Endothelial cell of umbilical vein (primary cell): ENCODE measurements around the gene THAP11. TPM values are rescaled to one million over a fixed set of nuclear protein-coding genes. Genes with fewer than 3 reads are reported as not detected.

Source experiments
- BruUV-seq: library from RNA; stranded (reverse); fragments of 400-500 nt; replicated peaks from 2 replicates; lab custom pipeline; 2021; lab: Mats Ljungman, UMichigan
- CTCF ChIA-PET: fragments of 300-600, 350-600 bp; sonication (Branson Sonifier 250); formaldehyde crosslinking; loops from one replicate; lab custom pipeline; 2021; ENCODE audit warnings: antibody characterized with exemption, inconsistent platforms; lab: Charles Lee
- POLR2A ChIA-PET: fragments of 300-600, 350-600 bp; sonication (Branson Sonifier 250); formaldehyde crosslinking; loops from one replicate; lab custom pipeline; 2021; ENCODE audit warnings: antibody characterized with exemption, inconsistent platforms; lab: Charles Lee
- DNase-seq: peaks from one replicate; pipeline ENCODE4 v3.0.0-alpha.2; 2011; ENCODE audit warnings: low read depth, low spot score
- FAIRE-seq: peaks from 2 replicates; lab custom pipeline; 2011; peaks lifted over from hg19 to GRCh38; lab: Jason Lieb, UNC
- H2AFZ ChIP-seq: 2 replicates; pipeline ENCODE4 v1.6.0; 2012; ENCODE audit warnings: low read depth, low read length, control low read depth, inconsistent platforms
- H3K27ac ChIP-seq: 2 replicates; pipeline ENCODE4 v1.5.1; 2011; ENCODE audit warnings: low read depth, mild to moderate bottlenecking, control low read depth, low read length, moderate library complexity; ENCODE audit not compliant: insufficient read depth
- H3K27me3 ChIP-seq, 2 experiments: 2 replicates each; pipeline versions ENCODE4 v1.6.0 to v1.6.1; 2011; ENCODE audit warnings: low read length in 2 of 2, mixed read lengths in 1 of 2; ENCODE audit not compliant: control insufficient read depth in 2 of 2, insufficient read depth in 2 of 2
- H3K36me3 ChIP-seq, 2 experiments: 2 replicates in 1 of 2; 3 replicates in 1 of 2; pipeline ENCODE4 v1.5.1; 2011; ENCODE audit warnings: low read length in 2 of 2, mild to moderate bottlenecking in 1 of 2, moderate library complexity in 1 of 2; ENCODE audit not compliant: control insufficient read depth in 2 of 2, insufficient read depth in 2 of 2; ENCODE audit errors: extremely low read depth in 1 of 2
- H3K4me1 ChIP-seq: 3 replicates; pipeline ENCODE4 v1.5.1; 2011; ENCODE audit warnings: mild to moderate bottlenecking, low read length; ENCODE audit not compliant: control insufficient read depth, insufficient read depth; ENCODE audit errors: extremely low read depth
- H3K4me2 ChIP-seq: 2 replicates; pipeline ENCODE4 v1.6.1; 2011; ENCODE audit warnings: low read length, control low read depth, mixed read lengths; ENCODE audit not compliant: insufficient read depth
- H3K4me3 ChIP-seq, 3 experiments: fragments of 200-600 bp in 1 of 3; sonication (generic), shearing (Covaris generic) in 1 of 3; replicated peaks in 1 of 3; 2 replicates each; pipeline ENCODE4 v1.5.1; 2011 to 2016; ENCODE audit warnings: control low read depth in 3 of 3, low read length in 3 of 3, mild to moderate bottlenecking in 2 of 3, inconsistent platforms in 1 of 3, low read depth in 1 of 3, moderate library complexity in 1 of 3; ENCODE audit not compliant: insufficient read depth in 1 of 3
- H3K79me2 ChIP-seq: 2 replicates; pipeline ENCODE4 v1.6.0; 2012; ENCODE audit warnings: low read length, inconsistent platforms; ENCODE audit not compliant: control insufficient read depth, insufficient read depth
- H3K9ac ChIP-seq: replicated peaks from 2 replicates; pipeline ENCODE3; 2011; ENCODE audit warnings: low read length, control low read depth; ENCODE audit not compliant: insufficient read depth; ENCODE audit errors: extremely low read depth
- H3K9me1 ChIP-seq: replicated peaks from 3 replicates; pipeline ENCODE4 v1.6.0; 2011; ENCODE audit warnings: mild to moderate bottlenecking, low read length; ENCODE audit not compliant: control insufficient read depth, insufficient read depth; ENCODE audit errors: extremely low read depth
- H3K9me3 ChIP-seq: replicated peaks from 2 replicates; pipeline ENCODE4 v1.5.1; 2012; ENCODE audit warnings: low read length, inconsistent platforms; ENCODE audit not compliant: control insufficient read depth, insufficient read depth
- H4K20me1 ChIP-seq: replicated peaks from 2 replicates; pipeline ENCODE3; 2011; ENCODE audit warnings: mild to moderate bottlenecking, low read length; ENCODE audit not compliant: control insufficient read depth, insufficient read depth; ENCODE audit errors: extremely low read depth
- EZH2 ChIP-seq: IDR thresholded peaks from 2 replicates; pipeline ENCODE4 v1.6.1; 2012; ENCODE audit warnings: borderline replicate concordance, low read depth, mild to moderate bottlenecking, moderate library complexity, low read length, inconsistent platforms; ENCODE audit not compliant: severe bottlenecking
- FOS ChIP-seq: IDR thresholded peaks from 2 replicates; pipeline ENCODE4 v1.6.1; 2011; ENCODE audit warnings: mild to moderate bottlenecking, low read length, moderate library complexity, borderline replicate concordance; ENCODE audit not compliant: insufficient read depth
- GATA2 ChIP-seq: IDR thresholded peaks from 2 replicates; pipeline ENCODE4 v1.7.0; 2011; ENCODE audit warnings: low read depth, mild to moderate bottlenecking, moderate library complexity, mixed read lengths, low read length; ENCODE audit not compliant: insufficient read length, insufficient read depth
- JUN ChIP-seq: IDR thresholded peaks from 2 replicates; pipeline ENCODE4 v1.6.1; 2011; ENCODE audit warnings: borderline replicate concordance, low read depth; ENCODE audit not compliant: insufficient read length, insufficient read depth
- MYC ChIP-seq: IDR thresholded peaks from one replicate; pipeline ENCODE4 v1.6.1; 2011; ENCODE audit warnings: mild to moderate bottlenecking, low read depth, low read length
- POLR2A ChIP-seq: IDR thresholded peaks from 2 replicates; pipeline ENCODE4 v1.6.1; 2012; ENCODE audit warnings: low read depth, mild to moderate bottlenecking, control low read depth, low read length
- POLR2AphosphoS5 ChIP-seq: IDR thresholded peaks from 2 replicates; pipeline ENCODE4 v1.6.1; 2012; ENCODE audit warnings: low read depth, mild to moderate bottlenecking, control low read depth, low read length, moderate library complexity; ENCODE audit not compliant: insufficient read depth
- dilution Hi-C: fragments of 300-500 bp; cut with MboI; formaldehyde crosslinking; loops from one replicate; pipeline ENCODE4 v1.15.0; 2019; ENCODE audit warnings: low sequenced_read_pairs; ENCODE audit not compliant: extremely low pct_ligation_motif_present
- intact Hi-C: fragments of 100-400 bp; cut with micrococcal nuclease; formaldehyde crosslinking; loops from one replicate; pipeline ENCODE4 v1.10.0; 2022
- polyA plus RNA-seq, 4 experiments: library from polyadenylated mRNA; depleted of rRNA in 3 of 4; stranded (reverse) in 3 of 4; unstranded in 1 of 4; fragments of >200 nt; gene quantifications; 2 replicates each; pipeline versions ENCODE4 v1.2.1 to v1.2.3, GENCODE V29; 2011 to 2012; ENCODE audit warnings: missing spikeins in 1 of 4
- total RNA-seq: library from RNA; stranded (reverse); gene quantifications from 2 replicates; pipeline ENCODE4 v1.2.3, GENCODE V29; 2021
- TF ChIP-seq, protein P1 (sequence below): IDR thresholded peaks from 2 replicates; pipeline ENCODE4 v1.6.1; 2011; ENCODE audit not compliant: insufficient read depth, insufficient read length
- TF ChIP-seq, protein P2 (sequence below), 2 donors: IDR thresholded peaks; 1 replicate in 1 of 2; 2 replicates in 1 of 2; pipeline ENCODE4 v1.5.1; 2011; ENCODE audit warnings: low read length in 2 of 2, mild to moderate bottlenecking in 2 of 2, moderate library complexity in 2 of 2, control low read depth in 1 of 2, inconsistent platforms in 1 of 2, low read depth in 1 of 2; ENCODE audit not compliant: insufficient read depth in 1 of 2; ENCODE audit errors: extremely low read depth in 1 of 2

Gene THAP11
- total and polyA plus RNA-seq, 2 donors (not counting 3 experiments of a cell fraction or from before 2014, with no cell fraction given), result 24.0 to 25.9 TPM

DNA sequence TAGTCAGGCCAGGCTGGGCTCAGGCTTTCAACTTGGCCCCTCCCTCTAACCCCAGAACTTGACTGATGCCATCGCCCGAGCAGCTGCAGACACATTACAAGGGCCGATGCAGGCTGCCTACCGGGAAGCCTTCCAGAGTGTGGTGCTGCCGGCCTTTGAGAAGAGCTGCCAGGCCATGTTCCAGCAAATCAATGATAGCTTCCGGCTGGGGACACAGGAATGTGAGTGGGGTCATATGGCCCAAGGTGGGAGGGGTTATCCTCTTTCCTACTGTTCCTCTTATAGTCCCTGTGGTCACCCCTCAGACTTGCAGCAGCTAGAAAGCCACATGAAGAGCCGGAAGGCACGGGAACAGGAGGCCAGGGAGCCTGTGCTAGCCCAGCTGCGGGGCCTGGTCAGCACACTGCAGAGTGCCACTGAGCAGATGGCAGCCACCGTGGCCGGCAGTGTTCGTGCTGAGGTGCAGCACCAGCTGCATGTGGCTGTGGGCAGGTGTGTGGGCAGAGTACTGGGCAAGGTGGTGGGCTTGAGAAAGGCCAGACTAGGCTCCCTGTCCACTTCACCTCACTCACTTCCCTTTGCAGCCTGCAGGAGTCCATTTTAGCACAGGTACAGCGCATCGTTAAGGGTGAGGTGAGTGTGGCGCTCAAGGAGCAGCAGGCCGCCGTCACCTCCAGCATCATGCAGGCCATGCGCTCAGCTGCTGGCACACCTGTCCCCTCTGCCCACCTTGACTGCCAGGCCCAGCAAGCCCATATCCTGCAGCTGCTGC lies 40.4 kb downstream of the THAP11 start:
- Histone ChIP-seq H3K9ac (no peak overlapping the region), H2AFZ (no peak overlapping the region), H3K27me3 (no peaks in the 10 kb centered on the region), H3K4me3 (no peak overlapping the region), H3K27ac (no peak overlapping the region), H3K9me1 (no peaks in the 10 kb centered on the region), H3K36me3 (peaks cover 14 to 83% of the 10 kb centered on the region in 2 experiments), H4K20me1 (no peaks in the 10 kb centered on the region), H3K9me3 (no peaks in the 10 kb centered on the region), H3K79me2 (no peaks in the 10 kb centered on the region), H3K4me2 (no peak overlapping the region), H3K4me1 (no peaks in the 10 kb centered on the region)
- no TSS peak for BruUV-seq
- DNase-seq (no peak), FAIRE-seq (no peak)
- dilution Hi-C loops (no loop called here), intact Hi-C loops (loop anchor here (1.0 to 5.0 kb wide), 3 partner anchors 46 to 180 kb away; no protein-coding TSS in a partner anchor)
- CTCF ChIA-PET, result interaction anchor here (0.7 to 5.4 kb wide), 19 partner anchors 8 to 361 kb away, joined by 3 to 106 read pairs (median 13); partner anchors contain the start of genes CTRL, EDC4, PSKH1 and PSMB10
- POLR2A ChIA-PET, result interaction anchor here (0.6 kb wide), 1 partner anchor 11 kb away, joined by 3 read pairs; the partner anchor contains the start of gene PSKH1
- TF ChIP-seq, protein P1, sequence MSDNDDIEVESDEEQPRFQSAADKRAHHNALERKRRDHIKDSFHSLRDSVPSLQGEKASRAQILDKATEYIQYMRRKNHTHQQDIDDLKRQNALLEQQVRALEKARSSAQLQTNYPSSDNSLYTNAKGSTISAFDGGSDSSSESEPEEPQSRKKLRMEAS, result no peak
- TF ChIP-seq JUN, result no peak
- TF ChIP-seq EZH2, result no peak
- no peak for TF ChIP-seq POLR2A
- TF ChIP-seq MYC, result no peak
- TF ChIP-seq, protein P2, sequence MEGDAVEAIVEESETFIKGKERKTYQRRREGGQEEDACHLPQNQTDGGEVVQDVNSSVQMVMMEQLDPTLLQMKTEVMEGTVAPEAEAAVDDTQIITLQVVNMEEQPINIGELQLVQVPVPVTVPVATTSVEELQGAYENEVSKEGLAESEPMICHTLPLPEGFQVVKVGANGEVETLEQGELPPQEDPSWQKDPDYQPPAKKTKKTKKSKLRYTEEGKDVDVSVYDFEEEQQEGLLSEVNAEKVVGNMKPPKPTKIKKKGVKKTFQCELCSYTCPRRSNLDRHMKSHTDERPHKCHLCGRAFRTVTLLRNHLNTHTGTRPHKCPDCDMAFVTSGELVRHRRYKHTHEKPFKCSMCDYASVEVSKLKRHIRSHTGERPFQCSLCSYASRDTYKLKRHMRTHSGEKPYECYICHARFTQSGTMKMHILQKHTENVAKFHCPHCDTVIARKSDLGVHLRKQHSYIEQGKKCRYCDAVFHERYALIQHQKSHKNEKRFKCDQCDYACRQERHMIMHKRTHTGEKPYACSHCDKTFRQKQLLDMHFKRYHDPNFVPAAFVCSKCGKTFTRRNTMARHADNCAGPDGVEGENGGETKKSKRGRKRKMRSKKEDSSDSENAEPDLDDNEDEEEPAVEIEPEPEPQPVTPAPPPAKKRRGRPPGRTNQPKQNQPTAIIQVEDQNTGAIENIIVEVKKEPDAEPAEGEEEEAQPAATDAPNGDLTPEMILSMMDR (IDR thresholded peaks at IDR 0.05; ENCODE audit: extremely low read depth in 1 of 2, insufficient read depth in 1 of 2, low read depth in 1 of 2, low read length in 2 of 2), result no peak
- TF ChIP-seq FOS, result no peak
- TF ChIP-seq GATA2, result no peak
- TF ChIP-seq POLR2AphosphoS5, result no peak
